ENCODE results near the gene KRT81.
"Not testable (repeated sequence)": the region's sequence is repeated elsewhere in the genome, so short reads cannot be mapped to it uniquely, and the experiment has no call there.

The KRT81 gene

DNA sequence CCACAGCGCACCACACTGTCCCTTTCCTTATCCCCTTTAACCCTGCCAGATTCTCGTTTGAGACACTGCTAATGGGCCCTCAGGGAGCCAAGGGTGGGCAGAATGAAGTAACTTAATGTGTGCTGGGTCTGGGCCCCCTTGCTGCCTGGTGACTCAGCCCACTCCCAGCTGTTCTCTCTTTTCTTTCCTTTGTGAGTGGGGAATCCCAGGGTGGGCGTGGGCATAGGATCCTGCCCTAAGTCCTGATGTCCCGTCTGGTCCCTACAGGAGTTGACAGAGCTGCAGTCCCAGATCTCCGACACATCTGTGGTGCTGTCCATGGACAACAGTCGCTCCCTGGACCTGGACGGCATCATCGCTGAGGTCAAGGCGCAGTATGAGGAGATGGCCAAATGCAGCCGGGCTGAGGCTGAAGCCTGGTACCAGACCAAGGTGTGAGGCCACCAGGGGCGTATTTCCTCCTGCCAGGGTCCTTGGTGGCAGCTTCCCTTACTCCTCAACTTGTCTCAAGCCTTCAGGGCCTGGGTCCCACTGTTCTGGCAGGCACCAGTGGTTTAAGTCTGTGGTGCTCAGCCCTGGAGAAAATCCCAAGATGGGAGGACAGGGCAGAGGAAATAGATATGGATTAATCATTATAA, 50.0 kb downstream of the KRT81 start:
- no peak for DNase-seq (ENCODE audit: low read depth)

DNA sequence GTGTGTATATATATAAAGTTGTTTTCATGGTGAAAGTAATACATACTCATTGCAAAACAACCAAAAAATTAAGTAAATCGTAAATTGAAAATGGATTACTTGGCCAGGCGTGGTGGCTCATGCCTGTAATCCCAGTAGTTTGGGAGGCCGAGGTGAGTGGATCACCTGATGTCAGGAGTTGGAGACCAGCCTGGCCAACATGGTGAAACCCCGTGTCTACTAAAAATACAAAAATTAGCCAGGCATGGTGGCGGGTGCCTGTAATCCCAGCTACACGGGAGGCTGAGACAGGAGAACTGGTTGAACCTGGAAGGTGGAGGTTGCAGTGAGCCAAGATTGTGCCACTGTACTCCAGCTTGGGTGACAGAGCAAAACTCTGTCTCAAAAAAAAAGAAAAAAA, 51.1 kb downstream of the KRT81 start:
- not testable (repeated sequence) for DNase-seq (ENCODE audit: low read depth)

DNA sequence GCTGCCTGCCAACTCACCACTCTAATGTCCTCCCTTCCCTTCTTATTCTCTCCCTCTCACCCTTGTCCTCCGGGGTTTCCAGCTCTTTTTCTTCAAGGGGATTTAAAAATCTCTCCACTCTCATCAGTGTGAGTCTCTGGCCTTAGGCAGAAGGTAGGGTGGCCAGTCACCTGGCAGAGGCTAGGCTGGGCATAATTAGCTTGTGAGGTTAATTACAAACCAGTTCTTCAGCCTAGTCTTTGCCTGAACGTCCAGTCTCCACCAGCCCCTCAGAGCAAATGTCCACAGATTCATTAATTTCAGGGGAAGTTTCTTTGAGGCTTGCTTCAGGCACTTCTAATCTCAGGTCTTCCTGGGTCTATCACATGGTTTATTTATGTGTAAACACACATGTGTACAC, 51.6 kb downstream of the KRT81 start:
- no peak for DNase-seq (ENCODE audit: low read depth)

DNA sequence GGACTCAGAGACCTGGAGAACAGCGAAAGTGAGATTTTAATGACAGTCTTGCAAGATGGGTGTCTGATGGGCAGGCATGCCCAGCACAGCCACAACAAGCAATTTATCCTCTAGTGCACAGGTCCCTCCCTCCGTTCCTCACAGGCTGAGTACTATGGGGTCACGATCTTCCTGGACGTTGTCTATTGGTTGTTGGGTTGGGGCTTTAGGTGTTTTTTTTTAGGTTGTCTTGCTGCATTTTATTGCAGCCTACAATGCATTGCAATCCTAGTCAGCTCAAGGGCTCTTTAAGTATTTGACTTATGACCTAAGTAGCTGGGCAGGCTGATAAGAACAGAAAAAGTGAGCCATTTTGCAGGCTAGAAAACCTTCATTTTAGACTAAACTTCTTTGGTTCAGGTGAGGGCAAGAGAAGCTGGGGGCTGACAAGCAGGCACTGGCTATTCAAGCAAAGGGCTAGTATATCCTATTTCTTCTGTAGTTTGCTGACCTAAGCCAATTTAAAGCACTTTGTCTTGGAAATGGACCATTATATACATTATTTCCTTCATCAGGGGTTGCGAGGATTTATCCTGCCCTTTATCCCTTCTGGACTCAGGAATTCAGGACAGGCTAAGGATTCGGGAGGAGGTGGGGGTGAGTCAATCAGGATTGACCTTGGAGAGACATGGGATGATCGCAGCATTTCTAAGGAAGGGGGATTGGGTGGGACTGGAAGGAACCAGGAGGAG, 52.3 kb downstream of the KRT81 start:
- no peak for DNase-seq (ENCODE audit: low read depth)

DNA sequence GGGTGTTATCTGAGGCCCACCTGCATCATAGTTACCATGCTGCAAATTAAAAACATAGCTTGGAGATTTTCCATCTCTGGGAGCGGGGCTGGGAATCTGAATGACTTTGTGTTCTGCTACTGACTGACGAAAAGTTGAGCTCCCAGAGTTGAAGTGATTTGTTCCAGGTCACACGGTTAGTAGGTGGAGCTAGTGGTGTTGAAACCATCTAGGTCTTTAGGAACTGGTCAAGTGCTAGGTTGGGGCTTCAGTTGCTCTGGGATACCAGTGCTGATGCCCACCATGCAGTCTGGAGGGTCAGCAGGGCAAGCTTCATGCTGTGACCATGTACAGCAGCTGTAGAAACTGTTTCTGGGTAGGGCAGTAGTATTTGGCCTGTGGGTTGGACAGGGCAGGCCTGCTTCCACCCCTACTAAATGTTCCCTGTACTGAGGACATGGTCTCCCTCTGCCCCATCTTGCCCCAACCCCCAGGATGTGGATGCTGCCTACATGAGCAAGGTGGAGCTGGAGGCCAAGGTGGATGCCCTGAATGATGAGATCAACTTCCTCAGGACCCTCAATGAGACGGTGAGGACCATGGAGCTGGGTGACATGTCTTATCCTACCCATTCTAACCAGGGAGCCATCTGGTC, 53.0 kb downstream of the KRT81 start:
- no peak for DNase-seq (ENCODE audit: low read depth)

DNA sequence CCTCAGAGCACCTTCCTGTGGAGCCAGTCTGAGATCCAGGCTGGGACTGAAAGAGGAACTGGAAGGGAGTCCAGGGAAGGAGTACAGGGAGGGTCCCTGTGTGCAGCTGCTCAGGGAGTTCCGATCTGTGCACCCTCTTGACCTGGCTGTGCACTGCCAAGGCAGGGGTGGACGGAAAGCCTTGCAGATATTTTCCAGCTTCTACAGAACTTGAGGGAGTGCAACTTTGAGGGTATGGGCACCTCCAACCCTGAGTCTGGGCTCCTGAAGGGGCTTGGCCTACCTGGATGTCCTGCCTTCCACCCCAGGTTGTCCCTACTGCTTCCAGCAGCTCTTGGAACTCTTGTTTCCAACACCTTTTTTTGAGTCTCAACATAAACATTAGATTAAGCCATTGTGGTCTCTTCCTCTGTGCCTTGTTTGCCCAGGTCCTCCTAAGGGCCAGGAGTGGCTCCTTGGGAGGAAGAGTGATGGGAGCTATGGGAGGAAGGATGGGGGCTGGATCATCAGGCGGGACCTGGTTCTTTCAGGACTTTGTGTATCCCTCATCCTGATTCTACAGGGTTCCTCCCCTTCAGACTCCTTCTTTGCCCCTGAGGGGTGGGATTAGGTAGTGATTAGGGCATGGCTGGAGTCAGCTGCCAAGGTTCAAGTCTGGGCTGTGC, 54.8 kb downstream of the KRT81 start:
- DNase-seq (ENCODE audit: low read depth), result no peak

All from activated T-cell treated with anti-CD3 and anti-CD28 coated beads for 48 hours (primary cell).